T follicular helper cell (primary cell): ENCODE measurements around the gene NTRK1.

Experiments used
- DNase-seq: peaks from one replicate; pipeline ENCODE4 v3.0.0-alpha.2; 2020; ENCODE audit warnings: low read depth

NTRK1 gene

GRCh38 chr1:156838972-156839371, 21.7 kb upstream of the NTRK1 start:
- no peak for DNase-seq

GRCh38 chr1:156839426-156840109, 21.1 kb upstream of the NTRK1 start:
- DNase-seq: no peak

GRCh38 chr1:156840186-156840897, 20.3 kb upstream of the NTRK1 start:
- no peak for DNase-seq

GRCh38 chr1:156840898-156841279, 19.8 kb upstream of the NTRK1 start:
- DNase-seq: no peak

- DNase-seq: no peak
These were observed 19.3 kb upstream of the NTRK1 start for GRCh38 chr1:156841295-156841855.

GRCh38 chr1:156842618-156843300, 17.9 kb upstream of the NTRK1 start:
- no peak for DNase-seq

GRCh38 chr1:156844102-156844501, 16.6 kb upstream of the NTRK1 start:
- DNase-seq: no peak

- no peak for DNase-seq
These were observed 16.0 kb upstream of the NTRK1 start for GRCh38 chr1:156844638-156845037.

GRCh38 chr1:156845055-156845952, 15.4 kb upstream of the NTRK1 start:
- DNase-seq: peak; percentile 26

GRCh38 chr1:156845953-156846545, 14.6 kb upstream of the NTRK1 start:
- DNase-seq: no peak

- DNase-seq: no peak
These were observed 14.0 kb upstream of the NTRK1 start for GRCh38 chr1:156846643-156847042.

- no peak for DNase-seq
These were observed 12.8 kb upstream of the NTRK1 start for GRCh38 chr1:156847591-156848460.

GRCh38 chr1:156848461-156849150, 12.1 kb upstream of the NTRK1 start:
- DNase-seq: peak; percentile 55

- DNase-seq: no peak
These were observed 11.5 kb upstream of the NTRK1 start for GRCh38 chr1:156849151-156849496.

GRCh38 chr1:156851779-156852417, 8.8 kb upstream of the NTRK1 start:
- no peak for DNase-seq

- DNase-seq: no peak
These were observed 8.2 kb upstream of the NTRK1 start for GRCh38 chr1:156852418-156852874.

- no peak for DNase-seq
These were observed 6.9 kb upstream of the NTRK1 start for GRCh38 chr1:156853761-156854160.

- DNase-seq: no peak
These were observed 6.0 kb upstream of the NTRK1 start for GRCh38 chr1:156854634-156855033.

- DNase-seq: no peak
These were observed 4.3 kb upstream of the NTRK1 start for GRCh38 chr1:156856282-156856785.
